IMR-90 (cell line): ENCODE results near the gene LAMC3. TPM values are rescaled to one million over a fixed set of nuclear protein-coding genes. Genes with fewer than 3 reads are reported as not detected.

ENCODE experiments used
- ATAC-seq: fragments of 200-7000 bp; cut with Tn5 transposase; 2 replicates; pipeline ENCODE4 v1.9.1; 2020; ENCODE audit warnings: low read depth, mild to moderate bottlenecking, moderate library complexity
- BruUV-seq: library from RNA; stranded (reverse); fragments of 400-500 nt; replicated peaks from 2 replicates; lab custom pipeline; 2021; lab: Mats Ljungman, UMichigan
- CTCF ChIA-PET: fragments of 300-600 bp; formaldehyde crosslinking; extraction: SDS; loops from one replicate; lab custom pipeline; 2021; ENCODE audit warnings: antibody characterized with exemption; lab: Yijun Ruan, JAX
- POLR2A ChIA-PET: fragments of 300-600 bp; sonication (Branson Sonifier 250); formaldehyde crosslinking; loops from one replicate; lab custom pipeline; 2022; ENCODE audit warnings: antibody characterized with exemption; ENCODE audit not compliant: unreplicated experiment; lab: Charles Lee
- DNase-seq: peaks from one replicate; pipeline ENCODE4 v3.0.0; 2013
- H2AFZ ChIP-seq: replicated peaks from 2 replicates; pipeline ENCODE3; 2013; ENCODE audit warnings: low read length, mild to moderate bottlenecking; ENCODE audit not compliant: poor library complexity
- H2AK5ac ChIP-seq: 2 replicates; pipeline ENCODE4 v1.6.1; 2013; ENCODE audit warnings: low read depth, low read length, inconsistent platforms
- H2AK9ac ChIP-seq: replicated peaks from 2 replicates; pipeline ENCODE3; 2013; ENCODE audit warnings: mild to moderate bottlenecking, low read depth, low read length, moderate library complexity; ENCODE audit not compliant: poor library complexity
- H2BK120ac ChIP-seq: 2 replicates; pipeline ENCODE4 v1.6.1; 2013; ENCODE audit warnings: low read depth, low read length, inconsistent platforms
- H2BK15ac ChIP-seq: 3 replicates; pipeline ENCODE4 v1.6.1; 2013; ENCODE audit warnings: low read depth, low read length, inconsistent platforms
- H2BK20ac ChIP-seq: 2 replicates; pipeline ENCODE4 v1.6.1; 2013; ENCODE audit warnings: low read depth, mild to moderate bottlenecking, inconsistent platforms, low read length, moderate library complexity
- H2BK5ac ChIP-seq: 2 replicates; pipeline ENCODE4 v1.6.1; 2013; ENCODE audit warnings: mild to moderate bottlenecking, low read depth, low read length, inconsistent platforms; ENCODE audit not compliant: poor library complexity, severe bottlenecking
- H3K14ac ChIP-seq: replicated peaks from 2 replicates; pipeline ENCODE4 v1.6.1; 2013; ENCODE audit warnings: low read depth, low read length, inconsistent platforms
- H3K18ac ChIP-seq: 2 replicates; pipeline ENCODE4 v1.6.1; 2013; ENCODE audit warnings: low read depth, low read length, control low read depth
- H3K23ac ChIP-seq: 2 replicates; pipeline ENCODE4 v1.6.1; 2013; ENCODE audit warnings: low read depth, low read length, inconsistent platforms
- H3K27ac ChIP-seq: 2 replicates; pipeline ENCODE4 v1.5.1; 2013; ENCODE audit warnings: mild to moderate bottlenecking, control low read depth, low read length; ENCODE audit not compliant: insufficient read depth
- H3K27me3 ChIP-seq: 2 replicates; pipeline ENCODE4 v1.6.1; 2013; ENCODE audit warnings: low read length; ENCODE audit not compliant: control insufficient read depth, insufficient read depth
- H3K36me3 ChIP-seq: 2 replicates; pipeline ENCODE4 v1.6.1; 2013; ENCODE audit warnings: low read length, mixed read lengths; ENCODE audit not compliant: control insufficient read depth, insufficient read depth
- H3K4ac ChIP-seq: 2 replicates; pipeline ENCODE4 v1.6.1; 2013; ENCODE audit warnings: low read depth, low read length, inconsistent platforms
- H3K4me1 ChIP-seq: 2 replicates; pipeline ENCODE4 v1.6.1; 2013; ENCODE audit warnings: low read length, mixed read lengths; ENCODE audit not compliant: control insufficient read depth, insufficient read depth
- H3K4me2 ChIP-seq: 2 replicates; pipeline ENCODE4 v1.6.1; 2013; ENCODE audit warnings: low read depth, mild to moderate bottlenecking, control low read depth, low read length, moderate library complexity
- H3K4me3 ChIP-seq: 2 replicates; pipeline ENCODE4 v1.5.1; 2013; ENCODE audit warnings: low read depth, mild to moderate bottlenecking, control low read depth, low read length, moderate library complexity; ENCODE audit not compliant: insufficient read depth
- H3K56ac ChIP-seq: 2 replicates; pipeline ENCODE4 v1.6.1; 2013; ENCODE audit warnings: low read length, inconsistent platforms; ENCODE audit not compliant: insufficient read depth; ENCODE audit errors: extremely low read depth
- H3K79me1 ChIP-seq, 2 experiments: 2 replicates each; pipeline ENCODE4 v1.6.1; 2013; ENCODE audit warnings: low read length in 2 of 2, inconsistent platforms in 1 of 2, low read depth in 1 of 2
- H3K9ac ChIP-seq: 2 replicates; pipeline ENCODE4 v1.6.1; 2013; ENCODE audit warnings: low read depth, low read length, control low read depth
- H3K9me1 ChIP-seq: 2 replicates; pipeline ENCODE4 v1.6.1; 2013; ENCODE audit warnings: low read length, inconsistent platforms; ENCODE audit not compliant: insufficient read depth
- H3K9me3 ChIP-seq: 2 replicates; pipeline ENCODE4 v1.6.1; 2013; ENCODE audit warnings: low read length; ENCODE audit not compliant: control insufficient read depth, insufficient read depth
- H4K20me1 ChIP-seq: 2 replicates; pipeline ENCODE4 v1.6.1; 2013; ENCODE audit warnings: low read length, inconsistent platforms; ENCODE audit not compliant: insufficient read depth
- H4K5ac ChIP-seq: 2 replicates; pipeline ENCODE4 v1.6.1; 2013; ENCODE audit warnings: mild to moderate bottlenecking, low read depth, low read length, control low read depth
- H4K8ac ChIP-seq, 2 experiments: 2 replicates each; pipeline ENCODE4 v1.6.1; 2013; ENCODE audit warnings: low read depth in 2 of 2, low read length in 2 of 2, control low read depth in 1 of 2, inconsistent platforms in 1 of 2
- H4K91ac ChIP-seq: 2 replicates; pipeline ENCODE4 v1.6.1; 2013; ENCODE audit warnings: low read depth, low read length, inconsistent platforms; ENCODE audit not compliant: insufficient read depth
- MAFK ChIP-seq: IDR thresholded peaks from 2 replicates; pipeline ENCODE4 v1.6.1; 2012; ENCODE audit warnings: low read depth, low read length, improper control_type of control experiment
- MXI1 ChIP-seq: IDR thresholded peaks from 2 replicates; pipeline ENCODE4 v1.6.1; 2012; ENCODE audit warnings: low read depth, mild to moderate bottlenecking, low read length, moderate library complexity, borderline replicate concordance
- NFE2L2 ChIP-seq: fragments of 150-350 bp; IDR thresholded peaks from 2 replicates; pipeline ENCODE4 v1.6.1; 2016; ENCODE audit warnings: low read depth, mild to moderate bottlenecking, low read length
- RCOR1 ChIP-seq: IDR thresholded peaks from 2 replicates; pipeline ENCODE4 v1.6.1; 2012; ENCODE audit warnings: mild to moderate bottlenecking, low read length, improper control_type of control experiment; ENCODE audit not compliant: insufficient replicate concordance
- RFX5 ChIP-seq: IDR thresholded peaks from 2 replicates; pipeline ENCODE4 v1.8.0; 2012; ENCODE audit warnings: low read depth, mild to moderate bottlenecking, low read length, moderate library complexity
- SMC3 ChIP-seq: fragments of 150-350 bp; IDR thresholded peaks from 2 replicates; pipeline ENCODE4 v1.6.1; 2016; ENCODE audit warnings: low read depth, mild to moderate bottlenecking, antibody characterized with exemption, low read length, moderate library complexity
- WGBS, 2 experiments: methylation state at CpG; one replicate each; pipeline versions ENCODE4 v1.1.5 to v1.1.7; 2013; ENCODE audit warnings: missing lambda C conversion rate in 2 of 2; ENCODE audit not compliant: insufficient read length in 1 of 2; ENCODE audit errors: extremely low coverage in 2 of 2; 5-methylcytosine and 5-hydroxymethylcytosine counted together
- dilution Hi-C: fragments of 300-500 bp; cut with HindIII; formaldehyde crosslinking; loops from one replicate; pipeline ENCODE4 v1.14.3; 2018; ENCODE audit warnings: low sequenced_read_pairs; ENCODE audit not compliant: unreplicated experiment
- in situ Hi-C: fragments of 300-500 bp; cut with MboI; formaldehyde crosslinking; loops from 3 replicates; pipeline ENCODE4 v1.14.3; 2019; ENCODE audit warnings: low sequenced_read_pairs, inconsistent platforms, mixed read lengths
- intact Hi-C: fragments of 100-400 bp; cut with micrococcal nuclease; formaldehyde crosslinking; loops from 2 replicates; pipeline ENCODE4 v1.10.0; 2022
- polyA plus RNA-seq, 3 experiments: library from polyadenylated mRNA; depleted of rRNA; stranded (reverse); fragments of >200 nt; gene quantifications; 2 replicates each; pipeline ENCODE4 v1.2.3, GENCODE V29; 2012; ENCODE audit warnings: low replicate concordance in 1 of 3
- total RNA-seq: library from RNA; depleted of rRNA; stranded (reverse); fragments of >200 nt; gene quantifications from 2 replicates; pipeline ENCODE4 v1.2.3, GENCODE V29; 2012
- TF ChIP-seq, protein P1 (sequence below): fragments of 150-350 bp; IDR thresholded peaks from 2 replicates; pipeline ENCODE4 v1.6.1; 2016; ENCODE audit warnings: low read depth, mild to moderate bottlenecking, low read length, moderate library complexity, borderline replicate concordance

Gene LAMC3
- total and polyA plus RNA-seq, 2 of the 4 experiments (the other 2 are of a cell fraction), result not detected

DNA sequence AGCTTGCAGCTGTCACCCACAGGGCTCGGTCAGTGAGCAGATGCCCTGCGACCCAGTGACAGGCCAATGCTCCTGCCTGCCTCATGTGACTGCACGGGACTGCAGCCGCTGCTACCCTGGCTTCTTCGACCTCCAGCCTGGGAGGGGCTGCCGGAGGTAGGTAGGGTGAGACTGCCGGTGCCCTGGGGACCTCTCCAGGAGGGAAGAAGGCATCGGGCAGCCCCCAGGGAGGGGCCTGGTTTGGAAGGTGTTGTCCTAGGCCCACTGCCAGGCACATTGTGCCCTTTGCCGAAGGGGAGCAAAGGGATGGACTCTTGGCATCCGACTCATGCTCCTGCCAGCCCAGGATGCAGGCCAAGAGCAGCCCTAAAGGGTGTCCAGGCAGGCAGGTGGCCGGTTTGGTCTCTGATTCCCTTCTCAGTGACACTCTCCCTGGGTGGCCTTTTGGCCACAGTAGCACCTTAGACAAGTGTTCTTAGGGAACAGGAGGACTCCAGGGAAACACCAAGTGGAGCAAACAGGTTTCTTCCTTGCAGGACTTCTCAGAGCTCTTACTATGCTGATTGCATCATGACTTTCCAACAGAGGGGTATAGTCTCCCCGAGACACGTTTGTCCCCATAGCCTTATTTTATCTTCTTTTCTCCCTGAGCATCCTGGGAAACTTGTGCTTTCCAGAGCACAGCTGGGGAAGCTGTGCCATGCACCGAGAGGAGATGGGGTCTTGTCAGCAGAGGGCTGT is 59.3 kb downstream of the LAMC3 start:
- Histone ChIP-seq H3K23ac (no peak overlapping the region), H4K5ac (no peak overlapping the region), H3K36me3 (no peaks in the 10 kb centered on the region), H3K9ac (no peak overlapping the region), H2AK5ac (no peak overlapping the region), H4K20me1 (no peaks in the 10 kb centered on the region), H3K27me3 (peaks cover 54% of the 10 kb centered on the region), H4K8ac (no peak overlapping the region), H3K18ac (no peak overlapping the region), H2BK15ac (no peak overlapping the region), H3K79me1 (no peaks in the 10 kb centered on the region), H3K4me1 (no peaks in the 10 kb centered on the region), H2BK5ac (no peak overlapping the region), H3K56ac (no peak overlapping the region), H2AFZ (no peak overlapping the region), H2BK20ac (no peak overlapping the region), H4K91ac (no peak overlapping the region), H3K4me2 (no peak overlapping the region), H3K9me3 (no peaks in the 10 kb centered on the region), H3K4ac (no peak overlapping the region), H3K14ac (no peak overlapping the region), H3K27ac (no peak overlapping the region), H3K9me1 (no peaks in the 10 kb centered on the region; the same call in 1 of the 2 replicates), H3K4me3 (no peak overlapping the region), H2AK9ac (no peak overlapping the region), H2BK120ac (no peak overlapping the region)
- ChIA-PET CTCF (no interaction called here), POLR2A (no interaction called here)
- no peak for TF ChIP-seq SMC3
- no peak for TF ChIP-seq NFE2L2
- no peak for TF ChIP-seq MXI1
- TF ChIP-seq, protein P1, sequence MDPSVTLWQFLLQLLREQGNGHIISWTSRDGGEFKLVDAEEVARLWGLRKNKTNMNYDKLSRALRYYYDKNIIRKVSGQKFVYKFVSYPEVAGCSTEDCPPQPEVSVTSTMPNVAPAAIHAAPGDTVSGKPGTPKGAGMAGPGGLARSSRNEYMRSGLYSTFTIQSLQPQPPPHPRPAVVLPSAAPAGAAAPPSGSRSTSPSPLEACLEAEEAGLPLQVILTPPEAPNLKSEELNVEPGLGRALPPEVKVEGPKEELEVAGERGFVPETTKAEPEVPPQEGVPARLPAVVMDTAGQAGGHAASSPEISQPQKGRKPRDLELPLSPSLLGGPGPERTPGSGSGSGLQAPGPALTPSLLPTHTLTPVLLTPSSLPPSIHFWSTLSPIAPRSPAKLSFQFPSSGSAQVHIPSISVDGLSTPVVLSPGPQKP, result no peak
- no peak for TF ChIP-seq MAFK
- TF ChIP-seq RCOR1, result no peak
- TF ChIP-seq RFX5, result no peak
- DNase-seq (no peak), ATAC-seq (no peak)
- dilution Hi-C loops, result no loop called here
- WGBS, 2 experiments, result 42% methylated on average over 3 of the region's 14 CpGs; no CpG with 5 or more reads in 1 of the 2 experiments
- intact Hi-C loops, result no loop called here
- no TSS peak for BruUV-seq
- in situ Hi-C loops, result no loop called here
